SK-N-MC (cell line): Measurements from ENCODE around the gene SH3PXD2A.

Experiments used
- EZH2 ChIP-seq: fragments of 200-600 bp; sonication (generic); IDR thresholded peaks from one replicate; pipeline ENCODE4 v1.6.1; 2017; ENCODE audit warnings: antibody characterized with exemption
- FOXP2 ChIP-seq: optimal IDR thresholded peaks from 2 replicates; pipeline ENCODE3; 2011; ENCODE audit warnings: mild to moderate bottlenecking, moderate library complexity; ENCODE audit not compliant: insufficient read depth; ENCODE audit errors: extremely low read length, control extremely low read depth
- POLR2AphosphoS5 ChIP-seq: IDR thresholded peaks from 2 replicates; pipeline ENCODE4 v1.6.1; 2012; ENCODE audit warnings: mild to moderate bottlenecking, low read depth, low read length, borderline replicate concordance

- TF ChIP-seq POLR2AphosphoS5 (no peak), EZH2 (no peak), FOXP2 (no peak)
These were observed 42.9 kb downstream of the SH3PXD2A start for GRCh38 chr10:103812432-103812831.
